ENCODE results near the gene GNRHR. TPM values are rescaled to one million over a fixed set of nuclear protein-coding genes. Genes with fewer than 3 reads are reported as not detected.
"Not testable (repeated sequence)": the region's sequence is repeated elsewhere in the genome, so short reads cannot be mapped to it uniquely, and the experiment has no call there.

The GNRHR gene
- total RNA-seq, 2 donors from 2014 or later, result not detected

DNA sequence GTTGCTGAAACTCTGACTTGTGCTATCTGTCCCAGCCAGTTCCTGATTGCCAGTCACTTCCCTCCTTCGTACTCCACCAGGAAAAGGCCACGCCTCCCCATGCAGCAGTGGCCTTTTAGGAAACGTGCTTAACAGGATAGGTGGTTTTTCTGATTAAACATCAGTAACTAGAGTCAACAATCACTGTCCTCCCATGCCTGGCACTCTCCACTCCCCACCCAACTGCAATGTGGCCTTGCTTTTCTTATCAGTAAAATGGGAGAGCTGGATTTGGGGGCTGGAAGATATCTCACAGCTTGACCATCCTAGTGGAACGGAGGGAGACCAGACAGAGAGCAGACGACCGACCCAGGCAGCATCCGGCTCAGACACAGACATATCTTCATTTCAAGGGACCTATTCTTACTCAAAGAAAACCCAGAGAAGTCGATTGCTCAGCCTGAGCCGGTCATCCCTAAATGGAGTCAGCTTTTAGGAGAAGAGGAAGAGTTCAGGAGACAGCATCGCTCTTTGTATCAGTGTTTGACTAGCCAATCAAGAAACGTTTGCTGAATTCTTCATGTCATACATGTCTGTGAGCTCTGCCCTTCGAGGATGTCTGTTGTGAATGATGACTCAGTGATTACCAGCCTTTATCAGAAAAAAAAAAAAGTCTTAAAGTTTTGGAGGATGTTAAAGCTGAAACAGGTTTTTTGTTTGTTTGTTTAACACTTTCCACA lies 40.5 kb downstream of the GNRHR start:
- no peaks in the 10 kb centered on the region for H3K9me3 ChIP-seq
- no peak overlapping the region for H3K4me3 ChIP-seq
- no peak for DNase-seq (ENCODE audit: low spot score)
- peaks cover 0 to 13% of the 10 kb centered on the region in 2 donors for H3K4me1 ChIP-seq
- no peaks in the 10 kb centered on the region for H3K27me3 ChIP-seq
- TF ChIP-seq, protein P1, sequence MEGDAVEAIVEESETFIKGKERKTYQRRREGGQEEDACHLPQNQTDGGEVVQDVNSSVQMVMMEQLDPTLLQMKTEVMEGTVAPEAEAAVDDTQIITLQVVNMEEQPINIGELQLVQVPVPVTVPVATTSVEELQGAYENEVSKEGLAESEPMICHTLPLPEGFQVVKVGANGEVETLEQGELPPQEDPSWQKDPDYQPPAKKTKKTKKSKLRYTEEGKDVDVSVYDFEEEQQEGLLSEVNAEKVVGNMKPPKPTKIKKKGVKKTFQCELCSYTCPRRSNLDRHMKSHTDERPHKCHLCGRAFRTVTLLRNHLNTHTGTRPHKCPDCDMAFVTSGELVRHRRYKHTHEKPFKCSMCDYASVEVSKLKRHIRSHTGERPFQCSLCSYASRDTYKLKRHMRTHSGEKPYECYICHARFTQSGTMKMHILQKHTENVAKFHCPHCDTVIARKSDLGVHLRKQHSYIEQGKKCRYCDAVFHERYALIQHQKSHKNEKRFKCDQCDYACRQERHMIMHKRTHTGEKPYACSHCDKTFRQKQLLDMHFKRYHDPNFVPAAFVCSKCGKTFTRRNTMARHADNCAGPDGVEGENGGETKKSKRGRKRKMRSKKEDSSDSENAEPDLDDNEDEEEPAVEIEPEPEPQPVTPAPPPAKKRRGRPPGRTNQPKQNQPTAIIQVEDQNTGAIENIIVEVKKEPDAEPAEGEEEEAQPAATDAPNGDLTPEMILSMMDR (IDR thresholded peaks at IDR 0.05), result no peak
- no peak overlapping the region for H3K27ac ChIP-seq
- H3K36me3 ChIP-seq, result no peaks in the 10 kb centered on the region

DNA sequence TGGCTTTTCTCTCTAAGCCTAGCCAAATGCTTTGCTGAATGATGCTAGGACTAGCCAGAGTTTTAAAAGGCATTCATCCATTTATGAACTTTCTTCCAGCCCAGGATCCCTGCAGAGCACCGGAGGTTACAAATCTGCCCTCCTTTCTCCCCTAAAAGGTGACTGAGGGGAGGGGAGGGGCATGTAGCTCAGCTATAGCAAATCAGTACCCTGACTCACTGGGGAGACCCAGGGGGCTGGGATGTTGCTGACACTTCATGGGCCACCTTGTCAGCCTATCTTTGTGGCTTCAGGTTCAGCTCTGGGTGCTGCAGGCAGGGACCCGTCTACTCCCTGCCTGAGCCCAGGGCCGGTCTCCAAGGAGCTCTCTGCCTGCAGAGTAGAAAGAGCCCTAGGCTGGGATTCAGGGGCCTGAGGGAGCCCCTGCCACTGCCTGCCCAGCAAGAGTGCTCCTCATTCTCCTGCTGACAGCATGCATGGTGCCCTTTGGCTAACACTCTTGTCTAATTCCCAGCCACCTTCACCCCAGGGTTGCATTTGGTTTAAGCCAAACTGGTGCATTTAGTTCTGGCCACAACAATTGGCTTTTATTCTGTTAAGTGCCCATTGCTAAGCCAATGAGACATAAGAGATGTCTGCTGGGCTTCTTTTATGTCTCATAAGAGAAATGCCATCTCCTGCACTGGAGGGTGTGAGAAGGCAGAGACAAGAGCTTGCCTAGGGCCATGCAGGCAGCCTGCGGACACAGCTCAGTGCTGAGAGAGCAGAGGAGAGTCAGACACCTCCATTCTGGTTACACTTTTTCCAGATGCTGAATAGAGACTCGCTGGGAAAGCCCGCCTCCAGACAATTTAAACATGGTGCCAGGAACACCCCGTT lies 41.3 kb downstream of the GNRHR start:
- TF ChIP-seq, protein P1 (IDR thresholded peaks at IDR 0.05), result no peak
- DNase-seq (ENCODE audit: low spot score), result no peak
- H3K36me3 ChIP-seq, result no peaks in the 10 kb centered on the region
- no peak overlapping the region for H3K27ac ChIP-seq
- no peaks in the 10 kb centered on the region for H3K9me3 ChIP-seq
- no peaks in the 10 kb centered on the region for H3K27me3 ChIP-seq
- no peak overlapping the region for H3K4me3 ChIP-seq
- H3K4me1 ChIP-seq, result peaks cover 0 to 13% of the 10 kb centered on the region in 2 donors

DNA sequence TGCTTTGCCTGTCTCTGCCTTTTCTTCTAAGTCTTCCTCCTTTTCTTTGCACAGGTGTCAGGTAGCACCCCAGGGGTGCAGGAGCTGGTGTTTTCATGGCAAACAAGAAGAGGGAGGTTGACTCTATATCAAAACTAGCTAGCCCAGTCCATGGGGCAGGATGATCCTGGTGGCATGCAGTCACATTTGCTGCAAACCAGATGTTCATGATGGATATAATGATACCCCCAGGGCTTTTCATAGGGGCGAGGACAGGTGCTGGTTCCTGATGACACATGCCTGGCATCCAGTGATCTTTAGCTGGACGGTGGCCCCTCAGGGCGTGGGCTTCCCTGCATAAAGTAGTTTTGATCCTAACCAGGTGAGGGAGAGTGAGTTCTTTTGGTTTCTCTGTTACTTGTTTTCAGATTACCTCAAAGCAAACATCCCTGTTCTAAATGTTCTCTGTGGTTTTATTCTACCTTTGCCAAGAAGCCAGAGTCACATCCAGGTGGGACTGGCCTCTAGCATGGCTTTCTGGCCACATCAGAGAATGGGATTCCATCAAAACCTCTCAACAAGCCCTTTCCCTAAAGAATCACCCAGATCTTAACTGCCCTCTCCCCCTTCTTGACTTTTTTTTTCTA lies 42.1 kb downstream of the GNRHR start:
- Histone ChIP-seq H3K9me3 (no peaks in the 10 kb centered on the region), H3K27me3 (no peaks in the 10 kb centered on the region), H3K4me1 (peaks cover 0 to 13% of the 10 kb centered on the region in 2 donors), H3K36me3 (no peaks in the 10 kb centered on the region), H3K27ac (no peak overlapping the region), H3K4me3 (no peak overlapping the region)
- TF ChIP-seq, protein P1 (IDR thresholded peaks at IDR 0.05), result no peak
- DNase-seq (ENCODE audit: low spot score), result no peak

DNA sequence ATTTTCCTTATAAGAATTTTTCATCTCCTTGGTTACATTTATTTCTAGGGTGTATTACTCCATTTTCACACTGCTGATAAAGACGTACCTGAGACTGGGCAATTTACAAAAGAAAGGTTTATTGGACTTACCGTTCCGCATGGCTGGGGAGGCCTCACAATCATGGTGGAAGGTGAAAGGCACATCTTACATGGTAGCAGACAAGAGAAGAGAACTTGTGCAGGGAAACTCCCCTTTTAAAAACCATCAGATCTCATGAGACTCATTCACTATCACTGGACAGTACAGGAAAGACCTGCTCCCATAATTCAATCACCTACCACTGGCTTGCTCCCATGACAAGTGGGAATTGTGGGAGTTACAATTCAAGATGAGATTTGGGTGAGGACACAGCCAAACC lies 47.5 kb downstream of the GNRHR start:
- not testable (repeated sequence) for DNase-seq (ENCODE audit: low spot score); H3K4me1 ChIP-seq; H3K36me3 ChIP-seq; H3K4me3 ChIP-seq; H3K27me3 ChIP-seq; H3K27ac ChIP-seq; H3K9me3 ChIP-seq

DNA sequence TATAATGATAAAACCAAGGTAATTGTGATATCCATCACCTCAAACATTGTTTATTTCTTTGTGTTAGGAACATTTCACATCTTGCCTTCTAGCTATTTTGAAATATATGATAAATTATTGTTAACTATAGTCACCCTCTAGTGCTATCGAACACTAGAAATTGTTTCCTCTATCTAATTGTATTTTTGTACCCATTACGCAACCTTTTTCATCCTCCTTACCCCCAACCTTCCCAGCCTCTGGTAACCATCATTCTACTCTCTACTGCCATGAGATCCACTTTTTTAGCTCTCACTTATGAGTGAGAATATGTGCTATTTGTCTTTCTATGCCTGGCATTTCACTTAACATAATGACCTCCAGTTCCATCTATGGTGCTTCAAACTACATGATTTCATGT lies 49.3 kb downstream of the GNRHR start:
- Histone ChIP-seq H3K4me3 (no peak overlapping the region), H3K9me3 (no peaks in the 10 kb centered on the region), H3K4me1 (peaks cover 0 to 11% of the 10 kb centered on the region in 2 donors), H3K36me3 (no peaks in the 10 kb centered on the region), H3K27ac (no peak overlapping the region), H3K27me3 (no peaks in the 10 kb centered on the region)
- no peak for DNase-seq (ENCODE audit: low spot score)
- TF ChIP-seq, protein P1 (IDR thresholded peaks at IDR 0.05), result no peak

DNA sequence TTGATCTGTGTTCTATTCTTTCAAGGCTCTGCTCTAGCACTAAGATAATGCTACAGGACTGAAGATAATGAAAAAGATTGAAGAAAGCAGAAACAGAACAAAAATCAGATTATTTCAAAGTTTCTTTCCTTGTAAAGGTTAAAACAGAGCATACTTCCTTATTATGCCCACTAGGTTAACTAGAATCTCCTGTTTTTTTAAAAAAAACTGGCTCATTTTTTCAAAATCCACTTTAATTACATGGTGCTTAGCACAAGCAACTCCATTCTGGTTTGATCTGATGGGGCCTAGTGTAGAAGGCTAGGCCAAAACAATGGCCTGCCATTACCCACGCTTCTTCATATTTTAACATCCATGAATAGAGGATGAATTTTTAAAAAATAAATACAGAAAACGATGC lies 52.0 kb downstream of the GNRHR start:
- no peak for DNase-seq (ENCODE audit: low spot score)
- H3K4me1 ChIP-seq, result peaks cover 0 to 15% of the 10 kb centered on the region in 2 donors
- H3K27me3 ChIP-seq, result no peaks in the 10 kb centered on the region
- H3K27ac ChIP-seq, result no peak overlapping the region
- no peaks in the 10 kb centered on the region for H3K36me3 ChIP-seq
- TF ChIP-seq, protein P1 (IDR thresholded peaks at IDR 0.05), result no peak
- H3K4me3 ChIP-seq, result no peak overlapping the region
- H3K9me3 ChIP-seq, result no peaks in the 10 kb centered on the region
